ENCODE data around the gene NKAIN4.

NKAIN4 gene

DNA sequence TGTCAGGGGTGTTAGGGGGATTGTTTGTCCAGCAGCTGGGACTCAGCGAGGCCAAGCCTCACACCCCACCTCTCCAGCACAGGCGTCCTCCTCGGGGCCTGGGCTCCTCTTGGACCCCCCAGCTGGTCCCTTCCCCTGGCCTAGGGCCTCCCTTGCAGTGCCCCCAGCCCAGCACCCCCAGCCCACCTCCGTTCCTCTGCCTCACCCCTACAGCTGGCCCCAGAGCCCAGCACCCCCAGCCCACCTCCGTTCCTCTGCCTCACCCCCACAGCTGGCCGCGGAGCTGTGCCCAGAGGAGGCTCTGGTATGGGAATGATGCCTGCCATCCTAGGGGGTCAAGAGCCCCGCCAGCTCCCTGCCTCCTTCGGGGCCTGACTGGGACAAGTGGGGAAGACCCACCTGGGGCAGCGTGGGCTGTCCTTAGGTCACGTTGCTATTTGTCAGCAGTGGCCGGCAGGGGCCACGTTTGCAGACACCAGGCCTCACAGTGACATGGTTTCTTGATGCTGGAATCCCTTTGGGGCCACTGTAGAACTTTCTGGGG is 30.8 kb upstream of the NKAIN4 start:
- no peak for DNase-seq (ENCODE audit: low read depth)
- H3K4me3 ChIP-seq (ENCODE audit: control insufficient read depth, low read depth, low read length), result no peak overlapping the region
- TF ChIP-seq, protein P1, sequence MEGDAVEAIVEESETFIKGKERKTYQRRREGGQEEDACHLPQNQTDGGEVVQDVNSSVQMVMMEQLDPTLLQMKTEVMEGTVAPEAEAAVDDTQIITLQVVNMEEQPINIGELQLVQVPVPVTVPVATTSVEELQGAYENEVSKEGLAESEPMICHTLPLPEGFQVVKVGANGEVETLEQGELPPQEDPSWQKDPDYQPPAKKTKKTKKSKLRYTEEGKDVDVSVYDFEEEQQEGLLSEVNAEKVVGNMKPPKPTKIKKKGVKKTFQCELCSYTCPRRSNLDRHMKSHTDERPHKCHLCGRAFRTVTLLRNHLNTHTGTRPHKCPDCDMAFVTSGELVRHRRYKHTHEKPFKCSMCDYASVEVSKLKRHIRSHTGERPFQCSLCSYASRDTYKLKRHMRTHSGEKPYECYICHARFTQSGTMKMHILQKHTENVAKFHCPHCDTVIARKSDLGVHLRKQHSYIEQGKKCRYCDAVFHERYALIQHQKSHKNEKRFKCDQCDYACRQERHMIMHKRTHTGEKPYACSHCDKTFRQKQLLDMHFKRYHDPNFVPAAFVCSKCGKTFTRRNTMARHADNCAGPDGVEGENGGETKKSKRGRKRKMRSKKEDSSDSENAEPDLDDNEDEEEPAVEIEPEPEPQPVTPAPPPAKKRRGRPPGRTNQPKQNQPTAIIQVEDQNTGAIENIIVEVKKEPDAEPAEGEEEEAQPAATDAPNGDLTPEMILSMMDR (conservative IDR thresholded peaks at IDR 0.05; ENCODE audit: control insufficient read depth, insufficient read depth, low read depth, low read length), result no peak

DNA sequence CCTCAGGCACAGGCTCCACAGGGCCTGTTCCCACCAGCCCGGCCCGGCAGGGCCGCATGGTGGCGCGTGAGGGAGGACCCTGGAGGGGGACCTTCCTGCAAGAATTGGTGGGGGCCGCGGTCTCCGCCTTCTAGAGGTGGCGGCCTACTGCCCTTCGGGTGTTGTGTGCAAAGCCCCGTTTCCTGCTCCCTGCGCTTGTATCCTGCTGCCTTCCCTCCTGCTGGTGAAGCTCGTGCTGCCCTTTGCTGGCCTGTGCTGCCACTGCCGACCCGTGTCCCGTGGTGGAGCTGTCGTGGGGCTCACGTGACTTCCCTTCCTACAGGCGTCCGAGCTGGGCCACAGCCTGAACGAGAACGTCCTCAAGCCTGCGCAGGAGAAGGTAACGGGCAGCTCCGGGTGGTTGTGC is 30.3 kb upstream of the NKAIN4 start:
- TF ChIP-seq, protein P1 (conservative IDR thresholded peaks at IDR 0.05; ENCODE audit: control insufficient read depth, insufficient read depth, low read depth, low read length), result no peak
- DNase-seq (ENCODE audit: low read depth), result no peak
- H3K4me3 ChIP-seq (ENCODE audit: control insufficient read depth, low read depth, low read length), result no peak overlapping the region

DNA sequence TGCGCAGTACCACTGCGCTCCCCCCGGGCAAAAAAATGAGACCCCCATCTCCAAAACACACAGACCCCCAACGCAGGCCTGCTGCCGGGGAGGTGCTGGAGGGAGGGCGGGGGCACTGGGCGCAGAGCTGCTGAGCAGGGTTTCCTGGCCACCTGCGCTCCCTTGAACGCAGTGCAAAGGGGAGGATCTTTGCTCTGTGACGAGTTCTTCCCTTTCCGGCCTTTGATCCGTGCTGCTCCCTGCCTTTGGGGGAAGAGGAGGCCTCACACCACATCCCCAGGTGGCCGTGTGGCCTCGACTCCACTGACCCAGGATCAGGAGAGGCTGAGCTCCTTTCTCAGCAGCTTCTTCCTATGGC is 29.8 kb upstream of the NKAIN4 start:
- DNase-seq (ENCODE audit: low read depth), result no peak
- TF ChIP-seq, protein P1 (conservative IDR thresholded peaks at IDR 0.05; ENCODE audit: control insufficient read depth, insufficient read depth, low read depth, low read length), result no peak

DNA sequence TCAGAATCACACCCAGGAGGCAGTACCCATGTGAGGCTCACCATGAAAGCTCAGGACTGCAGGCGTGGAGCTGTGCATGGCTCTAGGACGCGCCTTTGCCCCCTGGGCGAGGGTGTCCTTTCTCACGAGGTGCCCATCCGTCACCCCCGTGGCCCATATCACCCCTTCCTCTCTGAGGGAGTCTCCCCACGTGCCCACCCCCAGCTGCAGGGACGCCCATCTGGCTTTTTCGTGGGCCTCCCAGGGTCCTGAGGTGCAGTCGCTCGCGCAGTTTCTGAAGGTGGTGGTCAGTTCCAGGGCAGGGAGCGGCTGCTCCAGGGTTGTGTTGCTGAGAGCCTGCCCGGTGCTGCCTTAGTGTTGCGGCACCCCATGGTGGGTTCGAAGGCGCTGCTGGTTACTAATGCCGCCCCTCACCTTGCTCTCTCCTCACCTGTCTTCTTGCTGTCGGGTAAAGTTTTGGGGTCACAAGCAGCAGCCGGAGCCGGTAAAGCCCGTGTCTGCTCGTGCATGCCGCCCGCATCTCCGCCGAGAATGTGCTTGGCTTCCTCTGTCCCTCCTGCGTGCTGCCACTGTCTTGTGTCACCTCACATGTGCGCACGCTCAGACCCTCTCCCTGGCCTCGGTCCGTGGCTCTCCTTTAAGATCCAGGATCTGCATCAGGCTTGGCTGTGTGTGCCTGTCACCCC is 29.3 kb upstream of the NKAIN4 start:
- no peak for DNase-seq (ENCODE audit: low read depth)
- TF ChIP-seq, protein P1 (conservative IDR thresholded peaks at IDR 0.05; ENCODE audit: control insufficient read depth, insufficient read depth, low read depth, low read length), result no peak
- H3K4me3 ChIP-seq (ENCODE audit: control insufficient read depth, low read depth, low read length), result no peak overlapping the region

More for the DNA sequence above, 29.8 kb upstream of the NKAIN4 start:
- no peak overlapping the region for H3K4me3 ChIP-seq (ENCODE audit: control insufficient read depth, low read depth, low read length)

DNA sequence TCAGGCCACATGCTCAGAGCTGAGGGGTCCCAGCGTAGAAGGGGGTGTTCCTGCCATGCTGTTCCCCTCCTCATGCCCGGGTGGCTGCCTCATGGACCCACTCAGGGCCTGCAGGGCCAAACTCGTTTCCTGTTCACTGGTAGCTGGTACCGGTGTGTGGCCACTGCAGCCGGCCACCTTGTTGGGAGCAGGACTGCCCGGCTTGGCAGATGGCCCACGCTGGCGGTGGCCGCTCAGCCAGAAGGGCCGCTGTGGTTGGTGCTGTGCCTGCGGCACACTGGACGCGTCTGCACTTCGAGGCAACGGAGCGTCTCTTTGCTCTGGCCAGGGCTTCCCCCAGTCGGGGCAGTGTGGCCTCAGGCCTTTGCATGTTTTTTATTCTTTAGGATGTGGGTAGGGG is 28.7 kb upstream of the NKAIN4 start:
- TF ChIP-seq, protein P1 (conservative IDR thresholded peaks at IDR 0.05; ENCODE audit: control insufficient read depth, insufficient read depth, low read depth, low read length), result no peak
- H3K4me3 ChIP-seq (ENCODE audit: control insufficient read depth, low read depth, low read length), result no peak overlapping the region

DNA sequence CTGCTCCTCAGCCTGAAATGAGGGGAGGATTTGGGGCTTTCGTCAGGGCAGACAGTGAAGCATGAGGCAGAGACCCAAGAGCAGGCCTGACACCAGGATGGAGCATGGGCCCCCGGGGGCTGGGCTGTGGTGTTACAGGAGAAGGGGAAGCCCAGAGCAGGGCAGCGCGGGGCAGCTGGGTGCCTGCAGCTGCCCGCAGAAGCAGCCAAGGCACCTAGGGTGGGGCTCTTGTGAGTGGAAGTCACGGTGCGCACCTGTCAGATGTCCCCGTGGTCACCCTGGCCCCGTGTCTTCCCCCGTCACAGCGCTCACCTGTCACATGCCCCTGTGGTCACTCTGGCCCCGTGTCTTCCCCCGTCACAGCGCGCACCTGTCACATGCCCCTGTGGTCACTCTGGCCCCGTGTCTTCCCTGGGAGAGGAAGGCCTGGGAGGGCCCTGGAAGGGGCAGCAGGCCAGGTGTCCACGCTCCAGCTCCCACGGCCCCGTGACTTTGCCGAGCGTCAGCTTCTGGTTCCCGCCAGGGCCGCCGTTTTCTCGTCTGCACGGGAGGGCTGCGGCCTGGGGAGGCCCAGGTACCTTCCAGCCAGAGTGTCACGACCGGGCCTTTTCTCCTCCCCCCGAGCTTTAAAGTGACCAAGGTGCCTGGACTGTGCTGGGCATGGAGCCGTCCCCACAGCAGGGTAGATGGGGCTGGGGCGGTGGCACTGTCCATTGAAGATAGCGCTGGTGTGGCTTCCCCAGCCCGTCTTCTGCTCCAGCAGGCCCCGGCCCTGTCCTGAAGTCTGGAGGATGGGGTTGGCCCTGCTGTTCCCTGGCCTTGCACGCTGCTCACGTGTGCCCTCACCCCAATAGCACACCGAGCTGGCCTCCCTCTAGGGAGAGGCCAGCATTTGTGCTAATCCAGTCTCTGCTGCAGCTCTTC is 27.7 kb upstream of the NKAIN4 start:
- H3K4me3 ChIP-seq (ENCODE audit: control insufficient read depth, low read depth, low read length), result no peak overlapping the region
- DNase-seq (ENCODE audit: low read depth), result no peak

More for the DNA sequence above, 28.7 kb upstream of the NKAIN4 start:
- no peak for DNase-seq (ENCODE audit: low read depth)

More for the DNA sequence above, 27.7 kb upstream of the NKAIN4 start:
- TF ChIP-seq, protein P1 (conservative IDR thresholded peaks at IDR 0.05; ENCODE audit: control insufficient read depth, insufficient read depth, low read depth, low read length), result no peak

Measured in fibroblast of mammary gland (primary cell).